ENCODE results near the gene PRUNE2.

PRUNE2 gene

DNA sequence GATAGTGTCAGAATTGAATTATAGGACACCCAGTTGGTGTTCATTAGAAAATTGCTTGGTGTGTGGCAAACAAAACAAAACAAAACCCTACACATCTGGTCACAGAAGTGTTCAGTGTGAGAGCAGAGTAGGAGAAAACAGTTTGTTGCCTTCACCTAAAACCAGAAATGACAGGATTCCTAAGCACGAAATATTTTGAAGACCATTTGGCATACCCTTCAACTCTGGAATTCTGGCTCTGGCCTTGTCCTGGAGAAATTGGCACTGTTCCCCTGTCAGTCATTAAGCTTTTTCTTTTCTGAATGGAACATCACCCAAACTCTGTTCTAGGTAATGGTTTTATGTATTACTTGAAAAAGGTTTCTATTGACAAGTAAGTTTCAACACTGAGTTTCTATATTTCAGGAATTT is 251.9 kb downstream of the PRUNE2 start:
- DNase-seq = no peak

DNA sequence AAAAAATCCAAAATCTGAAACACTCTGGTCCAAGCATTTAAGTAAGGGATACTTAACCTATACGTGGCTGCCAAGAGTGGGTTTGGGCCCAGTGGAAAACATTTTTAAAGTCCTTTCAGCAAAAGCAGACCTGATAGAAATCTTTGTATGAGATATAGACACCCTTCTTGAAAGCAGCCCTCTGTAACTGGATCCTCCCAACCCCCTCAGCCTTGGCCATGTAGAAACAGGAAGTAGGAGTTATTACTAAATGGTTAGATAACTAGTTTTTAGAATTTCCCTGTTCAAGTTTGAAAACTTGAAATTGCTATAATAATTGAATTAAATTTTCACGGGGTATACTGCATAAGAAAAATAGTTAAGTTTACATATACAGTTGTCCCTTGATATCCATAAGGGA is 253.0 kb downstream of the PRUNE2 start:
- DNase-seq = peak in 1 of 2 donors; percentile 9

DNA sequence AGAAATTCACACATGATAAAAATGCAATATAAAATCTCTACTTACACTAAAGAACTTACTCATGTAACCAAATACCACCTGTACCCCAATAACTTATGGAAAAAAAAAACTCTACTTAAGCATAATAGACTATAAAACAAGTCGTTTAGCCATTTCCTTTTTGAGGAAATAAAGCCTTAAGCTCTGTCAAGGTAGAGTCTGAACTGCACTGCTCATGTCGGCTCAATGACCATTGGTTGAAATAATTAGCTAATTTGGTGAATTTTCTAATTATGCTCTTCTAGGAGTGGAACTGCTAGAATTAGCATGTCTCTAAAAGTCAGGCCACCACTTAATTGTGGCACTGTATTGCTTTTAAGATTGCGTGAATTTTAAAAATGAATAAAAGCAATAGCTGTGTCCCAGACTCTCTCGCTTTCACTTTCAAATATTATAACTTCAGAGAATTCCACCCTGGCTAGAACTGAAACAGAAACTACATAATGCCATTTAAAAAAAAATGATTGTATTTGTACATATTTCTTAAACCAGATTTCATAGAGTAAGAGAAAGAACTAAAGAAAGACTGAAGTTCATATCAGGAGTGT is 254.7 kb downstream of the PRUNE2 start:
- peak in 1 of 2 donors; percentile 44 for DNase-seq

DNA sequence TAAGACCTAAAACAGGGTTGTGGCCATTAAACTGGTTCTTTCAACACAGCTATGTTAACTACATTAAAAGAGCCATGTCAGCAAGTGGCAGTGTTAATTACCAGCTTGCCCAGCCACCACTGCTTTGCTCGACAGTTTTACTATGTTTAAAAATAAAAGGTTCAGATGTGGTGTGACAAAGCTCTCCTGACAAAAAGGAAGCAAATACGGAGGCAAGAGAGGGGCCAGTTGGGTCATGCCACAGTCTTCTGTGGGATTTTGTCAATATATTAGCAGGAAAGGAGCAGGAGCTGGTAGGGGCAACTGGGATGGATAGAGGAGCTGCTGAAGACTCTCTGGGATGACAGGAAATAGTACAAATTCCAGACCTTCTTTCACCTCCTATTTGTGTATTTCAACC is 255.2 kb downstream of the PRUNE2 start:
- peak in 1 of 2 donors; percentile 14 for DNase-seq

DNA sequence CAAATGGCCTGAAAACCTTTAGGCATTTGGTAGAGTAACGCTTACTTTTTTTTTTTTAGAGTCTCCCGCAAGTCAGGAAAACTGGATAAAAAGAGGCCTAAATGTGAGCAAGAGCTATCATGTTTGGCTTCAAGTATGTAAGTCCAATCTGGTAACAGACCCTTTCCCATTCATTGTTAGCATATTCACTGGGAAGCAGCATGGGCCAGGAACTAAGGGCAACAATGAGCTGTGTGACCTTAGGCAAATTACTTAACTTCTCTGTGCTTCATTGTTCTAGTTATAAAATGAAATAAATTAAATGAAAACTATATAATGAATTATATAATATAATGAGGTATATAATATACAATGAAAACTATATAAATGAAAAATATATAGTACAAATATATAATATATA is 256.0 kb downstream of the PRUNE2 start:
- DNase-seq = no peak

DNA sequence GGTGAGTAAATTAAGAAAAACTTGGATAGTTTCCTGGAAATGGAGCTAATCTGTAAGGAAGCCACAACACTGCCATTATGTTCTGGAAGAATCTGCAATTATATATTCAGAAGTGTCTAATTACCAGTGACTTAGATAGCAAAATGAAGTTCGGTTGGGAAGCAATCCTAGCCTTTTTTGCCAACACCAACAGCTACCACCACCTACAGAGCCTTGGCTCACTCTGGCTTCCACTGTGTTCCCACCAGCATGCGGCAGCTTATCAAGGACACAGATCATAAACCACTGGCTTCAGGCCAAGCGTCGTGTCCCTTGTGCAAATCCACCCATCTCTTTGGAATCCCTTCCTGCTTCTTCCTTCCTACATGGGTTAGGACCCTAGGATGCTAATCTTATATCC is 259.7 kb downstream of the PRUNE2 start:
- DNase-seq = no peak

DNA sequence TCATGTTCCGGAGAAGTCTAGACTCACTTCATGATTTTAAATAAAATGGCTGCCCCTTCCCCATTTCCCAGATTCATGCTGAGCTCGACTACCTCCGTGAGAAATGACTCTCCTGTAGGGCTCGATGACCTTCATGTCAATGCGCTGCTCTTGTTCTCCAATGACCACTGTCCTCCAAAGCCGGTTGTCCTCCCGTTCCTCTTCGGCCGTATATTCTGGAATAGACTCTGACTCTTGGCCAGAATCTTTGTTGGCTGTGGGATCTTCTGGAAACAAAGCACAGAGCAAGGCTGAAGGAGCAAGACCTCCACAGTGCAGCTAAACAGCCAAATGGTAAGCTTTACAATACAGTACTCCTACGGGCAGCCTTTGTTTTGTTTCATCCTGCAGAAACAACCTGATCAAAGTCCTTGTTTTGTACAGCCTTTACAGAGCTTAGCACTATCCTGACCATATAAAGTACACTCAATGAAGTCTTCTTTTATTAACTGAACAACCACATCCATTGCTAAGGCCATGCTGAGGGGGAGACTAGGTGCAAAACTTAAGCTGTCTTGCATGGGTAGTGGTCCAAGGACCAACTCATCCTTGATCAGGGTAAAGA is 261.2 kb downstream of the PRUNE2 start:
- DNase-seq = no peak

DNA sequence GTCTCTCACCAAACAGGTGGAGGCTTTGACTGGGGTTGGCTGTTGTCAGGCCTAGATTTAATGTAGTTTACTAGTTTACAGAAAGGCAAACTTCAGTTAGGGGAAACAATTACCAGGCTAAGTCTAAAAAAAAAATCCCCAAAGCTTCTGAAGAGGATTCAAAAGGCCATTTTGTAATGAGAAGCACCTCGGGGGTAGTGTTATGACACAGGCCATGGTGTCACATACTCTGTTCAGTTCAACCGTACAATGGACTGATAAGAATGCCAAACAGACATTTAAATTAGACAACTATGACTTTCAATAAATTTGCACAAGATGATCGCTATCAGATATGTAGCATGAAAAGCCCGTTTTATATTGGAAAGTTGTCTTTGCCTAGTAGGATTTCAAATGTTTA is 261.7 kb downstream of the PRUNE2 start:
- DNase-seq = no peak

DNA sequence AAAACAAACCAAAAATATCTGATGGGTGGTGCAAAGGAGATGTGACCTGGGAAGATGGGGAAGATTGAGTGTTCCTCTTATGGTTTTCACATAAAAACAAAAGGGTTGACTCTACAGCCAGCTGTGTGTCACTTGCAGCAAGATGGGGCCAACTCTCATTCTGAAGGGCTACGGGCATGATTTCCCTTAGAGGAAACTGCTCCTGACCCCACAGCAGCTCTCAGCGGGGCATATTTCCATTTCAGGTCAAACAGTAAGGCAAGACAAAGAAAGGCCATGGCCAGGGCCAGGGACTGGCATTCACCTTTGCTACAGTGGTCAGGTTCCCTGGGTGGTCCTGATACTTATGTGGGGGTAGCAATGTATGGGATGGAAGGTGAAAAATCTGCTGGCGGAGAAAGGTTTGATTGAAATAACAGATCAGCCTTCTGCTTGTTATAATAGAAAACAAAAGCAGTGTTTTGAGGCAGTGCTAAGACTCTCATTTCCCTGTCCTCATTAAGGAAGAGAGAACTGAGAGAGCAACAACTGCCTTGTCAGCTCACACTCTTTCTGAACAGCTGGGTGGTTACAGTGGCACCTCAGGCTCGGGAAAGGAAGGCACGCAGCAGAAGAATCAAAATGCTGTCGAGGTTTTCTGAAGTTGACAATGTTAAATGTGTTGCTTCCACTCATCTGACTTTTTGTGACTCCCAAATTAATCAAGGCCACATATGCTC is 262.4 kb downstream of the PRUNE2 start:
- peak in 1 of 2 donors; percentile 45 for DNase-seq

DNA sequence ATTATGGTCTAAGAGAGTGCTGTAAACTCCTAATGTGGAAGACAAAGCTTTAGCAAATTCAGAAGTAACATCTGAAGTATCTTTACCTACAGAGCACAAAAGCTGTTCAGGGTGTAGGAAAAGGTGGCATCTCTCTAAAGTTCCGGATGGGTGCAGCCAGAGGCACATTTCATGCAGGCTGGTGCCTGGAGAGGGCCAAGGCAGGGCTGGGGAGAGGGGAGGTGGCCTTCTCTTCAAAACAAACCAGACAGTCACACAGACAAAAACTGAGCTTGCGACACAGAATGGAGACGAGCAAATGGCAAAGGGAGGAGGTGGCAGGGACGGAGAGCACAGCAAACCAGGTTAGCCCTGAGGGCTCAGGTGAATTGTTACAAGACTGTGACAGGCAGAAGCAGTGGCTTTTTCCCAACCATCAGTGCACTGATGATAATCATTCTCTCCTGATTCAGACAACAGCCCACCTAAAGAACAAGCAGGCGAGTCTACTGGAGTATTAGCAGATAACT is 263.2 kb downstream of the PRUNE2 start:
- no peak for DNase-seq

DNA sequence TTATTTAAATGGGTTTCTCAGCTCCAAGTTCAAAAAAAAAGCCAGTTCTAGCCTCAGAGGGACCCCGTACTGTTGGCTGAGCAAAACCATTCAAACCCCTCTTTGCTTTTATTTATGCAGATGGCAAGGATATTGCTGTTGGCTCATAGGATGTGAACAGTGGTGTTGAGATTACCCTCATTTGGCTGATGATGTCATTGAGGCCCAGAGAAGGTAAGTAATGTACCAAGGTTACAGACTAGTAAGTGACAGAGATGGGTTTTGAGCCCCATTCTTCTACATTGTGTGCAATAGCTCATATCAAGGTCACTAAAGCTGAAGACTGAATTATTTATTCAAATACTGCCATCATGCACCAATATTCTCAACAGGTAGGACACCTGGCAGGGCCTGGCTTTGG is 263.8 kb downstream of the PRUNE2 start:
- DNase-seq = no peak

DNA sequence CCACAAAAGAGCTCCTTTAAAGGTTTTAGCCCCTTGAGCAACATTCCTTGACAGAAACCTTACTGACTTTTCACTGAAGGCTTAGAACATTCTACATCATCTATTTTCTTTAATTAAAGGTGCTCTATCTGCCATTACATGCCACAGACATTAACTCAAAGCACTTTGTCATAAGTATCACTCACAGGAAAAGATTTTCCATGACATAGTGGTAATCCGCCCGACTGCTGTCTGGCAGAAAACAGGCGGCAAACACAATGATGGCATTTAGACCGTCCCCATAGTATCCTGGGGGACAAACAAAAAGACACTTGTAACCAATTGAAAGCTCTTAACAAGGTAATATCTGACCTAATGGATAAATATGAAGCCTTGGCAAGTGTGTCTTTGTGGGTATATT is 267.9 kb downstream of the PRUNE2 start:
- no peak for DNase-seq

DNA sequence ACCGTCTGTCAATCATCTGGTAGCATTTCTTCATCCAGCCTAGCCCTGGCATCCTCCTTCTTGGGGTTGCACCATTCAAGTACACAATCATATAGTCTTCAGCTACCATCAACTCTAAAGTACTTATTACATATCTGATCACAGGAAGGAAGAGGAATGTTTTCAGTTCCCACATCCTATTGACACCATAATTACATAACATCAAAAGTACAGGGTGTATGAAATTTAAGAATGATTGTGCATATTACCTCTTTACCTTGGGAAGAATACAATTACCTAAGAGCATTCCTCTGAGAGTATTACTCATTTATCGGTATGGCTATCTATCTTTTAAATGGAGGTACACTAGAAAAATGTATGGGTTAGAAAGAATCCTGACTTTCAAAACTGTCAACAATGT is 268.5 kb downstream of the PRUNE2 start:
- DNase-seq = no peak

DNA sequence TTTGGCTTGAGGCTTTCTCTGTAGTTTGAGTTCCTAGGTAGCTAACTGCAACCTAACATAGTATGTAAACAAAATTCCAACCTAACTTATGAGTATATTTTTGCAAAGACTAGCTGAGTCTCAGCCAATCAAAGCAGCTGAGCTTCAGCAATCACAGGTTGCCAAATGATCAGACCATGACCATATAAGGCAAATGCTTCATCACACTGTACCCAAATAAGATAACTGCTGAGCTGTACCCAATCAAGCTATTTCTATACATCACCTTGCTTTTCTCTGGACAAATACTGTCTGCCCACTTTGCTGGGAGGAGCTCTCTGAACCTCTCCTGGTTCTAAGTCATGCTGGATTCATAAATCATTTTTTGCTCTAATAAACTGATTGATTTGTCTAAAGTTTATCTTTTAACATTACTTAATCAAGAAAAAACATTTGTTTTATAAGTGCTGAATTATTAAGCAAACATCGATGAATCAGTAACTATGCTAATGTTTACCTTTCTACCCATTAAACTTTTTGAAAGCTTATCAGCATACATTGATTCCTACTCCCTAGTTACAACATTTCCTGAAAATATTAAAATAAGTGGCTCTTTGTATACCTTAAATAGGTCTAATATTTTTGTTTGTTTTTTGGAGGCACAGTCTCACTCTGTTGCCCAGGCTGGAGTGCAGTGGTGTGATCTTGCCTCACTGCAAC is 271.4 kb downstream of the PRUNE2 start:
- DNase-seq = no peak

DNA sequence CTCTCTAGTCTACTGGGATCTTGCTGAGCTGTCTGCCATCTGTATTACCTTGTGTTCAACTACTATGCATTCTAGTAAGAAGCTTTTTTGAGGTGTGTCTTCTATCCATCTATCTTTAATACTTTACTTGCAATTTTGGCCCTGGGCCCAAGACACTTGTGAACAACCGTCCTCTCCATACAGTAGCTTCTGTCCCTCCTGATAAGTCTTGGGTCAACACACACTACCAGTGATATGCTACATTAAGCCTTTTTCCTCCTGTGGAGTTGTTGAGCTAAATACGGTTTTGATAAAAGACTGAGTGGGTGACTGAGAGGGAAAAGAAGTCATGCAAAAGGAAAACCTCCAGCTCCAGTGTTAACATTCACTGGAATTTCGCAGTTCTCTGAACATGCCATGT is 275.0 kb downstream of the PRUNE2 start:
- DNase-seq = no peak

DNA sequence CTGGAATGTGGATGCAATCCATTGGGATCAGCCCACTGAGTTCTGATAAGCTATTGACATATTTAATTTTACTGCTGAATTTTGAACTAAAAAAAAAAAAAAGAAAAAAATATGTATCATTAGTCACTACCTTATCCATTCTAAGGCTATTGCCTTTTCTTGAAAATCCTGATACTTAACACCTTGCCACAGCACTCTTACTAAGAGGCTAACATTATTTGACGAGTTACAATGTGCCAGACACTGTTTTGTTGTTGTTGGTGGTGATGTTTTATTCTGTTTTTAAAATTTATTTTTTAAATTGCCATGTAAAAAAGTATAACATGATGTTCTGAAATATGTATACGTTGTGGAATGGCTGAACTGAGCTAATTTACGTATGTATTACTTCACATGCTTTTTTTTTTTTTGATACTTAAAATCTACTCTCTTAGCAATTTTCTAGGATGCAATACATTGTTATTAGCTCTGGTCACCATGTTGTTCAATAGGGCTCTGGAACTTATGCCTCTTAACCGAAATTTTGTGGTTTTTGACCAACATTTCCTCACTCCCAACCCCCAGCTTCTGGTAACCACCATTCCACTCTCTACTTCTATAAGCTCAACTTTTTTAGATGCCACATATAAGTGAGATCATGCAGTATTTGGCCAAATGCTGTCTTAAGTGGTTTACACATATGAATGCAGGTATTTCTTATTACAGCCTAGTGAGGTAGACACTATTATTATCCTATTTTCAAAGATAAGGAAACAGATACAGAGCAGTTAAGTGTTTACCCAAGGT is 276.5 kb downstream of the PRUNE2 start:
- DNase-seq = peak in 1 of 2 donors; percentile 25

DNA sequence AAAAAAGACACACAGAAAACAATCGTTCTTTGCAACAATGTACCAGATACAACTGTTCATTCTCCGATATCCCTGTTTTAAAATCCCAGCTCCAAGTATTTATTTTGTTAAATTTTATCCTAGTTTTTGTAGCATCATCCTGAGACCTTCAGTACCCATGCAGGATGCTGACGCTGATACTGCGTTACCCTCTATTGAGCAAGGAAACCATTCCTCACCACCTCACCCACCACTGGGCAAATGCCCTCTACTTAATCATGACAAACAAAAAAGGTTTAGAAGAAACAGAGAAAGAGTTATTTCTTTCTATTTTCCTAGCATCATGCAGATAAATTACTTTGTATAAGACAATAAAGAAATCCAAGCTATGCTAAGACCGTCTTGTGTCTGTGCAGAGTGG is 277.8 kb downstream of the PRUNE2 start:
- DNase-seq = no peak

DNA sequence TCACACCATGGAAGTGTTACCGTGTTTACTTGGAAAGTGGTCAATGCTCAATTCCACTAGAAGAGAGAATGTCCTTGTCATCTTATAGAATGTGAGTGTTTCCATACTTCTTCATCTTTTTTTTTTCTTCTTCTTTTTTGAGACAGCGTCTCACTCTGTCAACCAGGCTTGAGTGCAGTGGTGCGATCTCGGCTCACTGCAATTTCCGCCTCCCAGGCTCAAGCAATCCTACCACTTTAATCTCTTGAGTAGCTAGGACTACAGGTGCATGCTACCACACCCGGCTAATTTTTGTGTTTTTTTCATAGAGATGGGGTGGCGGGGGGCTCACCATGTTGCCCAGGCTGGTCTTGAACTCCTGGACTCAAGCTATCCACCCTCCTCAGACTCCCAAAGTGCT is 278.9 kb downstream of the PRUNE2 start:
- DNase-seq = no peak

DNA sequence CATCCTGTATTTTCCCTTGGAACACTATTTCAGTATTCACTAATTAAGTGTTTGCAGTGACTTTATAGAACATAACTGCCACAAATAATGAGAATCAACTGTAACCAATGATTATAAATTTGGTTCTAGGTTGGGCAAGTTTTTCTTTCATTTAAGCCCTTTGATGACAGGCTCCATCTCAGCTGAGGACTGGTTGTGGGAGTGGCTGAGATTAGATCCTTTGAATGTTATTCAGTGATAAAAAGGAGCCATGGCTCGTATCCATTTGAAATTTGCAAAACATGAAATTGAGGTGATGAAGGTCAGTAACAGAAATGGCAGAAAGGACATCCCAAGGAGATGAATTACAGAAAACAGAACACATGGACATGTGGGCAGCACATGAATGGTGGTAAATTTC is 279.8 kb downstream of the PRUNE2 start:
- DNase-seq = no peak

DNA sequence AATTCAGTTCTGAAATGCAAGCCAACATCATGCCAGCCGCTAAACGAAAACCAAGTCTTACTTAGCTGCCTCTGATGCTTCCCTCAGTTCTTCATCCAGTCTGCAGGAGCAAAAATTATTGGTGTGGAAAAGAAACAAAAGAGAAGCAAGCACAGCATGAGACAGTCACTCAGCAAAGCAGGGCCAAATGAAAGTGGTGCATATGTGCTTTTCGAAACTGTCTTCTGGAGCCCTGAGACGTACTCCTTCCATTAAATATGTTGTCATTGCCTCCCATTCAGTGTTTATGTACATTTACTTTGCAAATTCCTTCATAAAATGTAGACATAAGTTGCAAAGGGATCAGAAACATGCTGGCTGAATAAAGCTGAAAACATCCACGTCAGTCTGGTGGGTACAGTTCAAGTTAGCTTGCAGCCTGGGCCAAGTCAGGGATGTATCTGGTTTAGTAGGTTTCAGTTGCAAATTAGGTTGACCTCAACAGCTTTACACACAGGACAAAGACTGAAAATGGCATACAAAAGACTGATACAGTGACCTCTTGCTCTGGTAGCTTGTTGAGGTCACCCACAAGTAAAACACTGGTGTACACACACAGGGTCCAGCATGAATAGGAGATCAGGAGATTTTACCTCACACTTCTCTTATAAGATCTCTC is 281.4 kb downstream of the PRUNE2 start:
- no peak for DNase-seq

DNA sequence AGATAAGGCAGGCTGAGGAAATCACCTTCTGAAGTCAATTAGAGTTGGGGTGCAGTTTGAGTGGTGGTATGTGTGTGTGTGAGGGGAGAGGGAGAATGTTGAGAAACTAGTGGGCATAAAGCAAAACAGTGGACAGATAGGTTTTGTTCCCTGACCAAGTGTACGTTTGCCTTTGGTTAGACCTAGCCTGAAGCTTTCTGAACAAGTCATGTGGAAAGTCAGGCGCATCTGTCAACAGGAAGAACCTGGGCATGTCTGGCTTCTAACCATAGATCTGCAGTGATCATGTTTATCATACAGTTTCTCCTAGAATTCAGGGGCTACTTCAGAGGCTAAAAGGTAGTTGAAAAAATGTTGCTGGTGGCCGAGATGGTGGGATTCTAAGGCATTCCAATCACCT is 284.9 kb downstream of the PRUNE2 start:
- no peak for DNase-seq

DNA sequence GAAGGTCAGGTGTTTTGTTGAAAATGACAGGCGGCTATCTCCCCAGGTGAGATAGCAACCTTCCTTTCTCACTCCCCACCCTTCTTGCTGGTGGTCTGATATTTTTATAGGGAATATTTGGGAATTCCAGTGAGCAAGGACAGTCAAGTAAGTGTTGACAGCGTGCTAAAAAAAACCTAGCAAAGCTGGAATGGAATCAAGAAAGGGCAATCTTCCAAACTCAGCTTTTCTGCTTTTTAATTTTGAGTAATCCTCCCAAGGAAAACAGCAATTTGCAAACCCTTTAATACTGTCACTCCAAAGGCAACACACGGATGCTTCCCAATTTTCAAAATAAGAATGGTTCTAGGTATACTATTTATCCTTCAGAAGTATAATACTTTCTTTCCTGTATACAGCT is 285.3 kb downstream of the PRUNE2 start:
- DNase-seq = no peak

Data from bone marrow (tissue), 2 donors.